ENCODE data around the gene NPTX1.

- no peak for TF ChIP-seq EZH2 (IDR thresholded peaks at IDR 0.05; ENCODE audit: borderline replicate concordance, low read length)
- no peak for TF ChIP-seq CTCF (conservative IDR thresholded peaks at IDR 0.05 in 1 of 2, IDR thresholded peaks at IDR 0.05 in 1 of 2; ENCODE audit: extremely low read depth in 1 of 2, insufficient read depth in 1 of 2, low read depth in 1 of 2, low read length in 2 of 2)
Observed at GRCh38 chr17:80439499-80439898, 36.9 kb downstream of the NPTX1 start.

Data from mammary epithelial cell (primary cell).